Mesothelial cell of epicardium (in vitro differentiated cells): ENCODE measurements around the gene ASCC3. TPM values are rescaled to one million over a fixed set of nuclear protein-coding genes. Genes with fewer than 3 reads are reported as not detected.

Experiments used
- DNase-seq, 2 experiments: peaks; one replicate each; pipeline ENCODE4 v3.0.0; 2021; ENCODE audit warnings: low spot score in 2 of 2; ENCODE audit not compliant: unreplicated experiment in 2 of 2
- H3K27ac Mint-ChIP-seq: 2 replicates; pipeline ENCODE4 v1.8.0; 2021; ENCODE audit warnings: mixed read lengths
- H3K27me3 Mint-ChIP-seq: 2 replicates; pipeline ENCODE4 v1.8.0; 2021; ENCODE audit warnings: low read depth, mixed read lengths
- H3K36me3 Mint-ChIP-seq: 2 replicates; pipeline ENCODE4 v1.8.0; 2021; ENCODE audit warnings: mixed read lengths
- H3K4me1 Mint-ChIP-seq: 2 replicates; pipeline ENCODE4 v1.8.0; 2021; ENCODE audit warnings: mixed read lengths
- H3K4me3 Mint-ChIP-seq: 2 replicates; pipeline ENCODE4 v1.8.0; 2021; ENCODE audit warnings: mild to moderate bottlenecking, moderate library complexity, mixed read lengths
- H3K9me3 Mint-ChIP-seq: 2 replicates; pipeline ENCODE4 v1.8.0; 2021; ENCODE audit warnings: mixed read lengths
- CTCF ChIP-seq: fragments of 200-600 bp; sonication (generic); IDR thresholded peaks from one replicate; pipeline ENCODE4 v1.5.0; 2021; ENCODE audit warnings: antibody characterized with exemption; ENCODE audit not compliant: unreplicated experiment
- total RNA-seq: library from RNA; stranded (reverse); gene quantifications from 3 replicates; pipeline ENCODE4 v1.2.1, GENCODE V29; 2021

ASCC3 gene
- total RNA-seq, 1 donor from 2014 or later = 47.7 TPM

GRCh38 chr6:100806296-100806695, 74.8 kb downstream of the ASCC3 start:
- Mint-ChIP-seq H3K4me3 (no peak overlapping the region), H3K27me3 (no peaks in the 10 kb centered on the region), H3K9me3 (no peaks in the 10 kb centered on the region), H3K4me1 (peaks cover 8% of the 10 kb centered on the region), H3K36me3 (peaks cover 10% of the 10 kb centered on the region), H3K27ac (no peak overlapping the region)
- DNase-seq = no peak
- no peak for TF ChIP-seq CTCF

GRCh38 chr6:100803264-100804045, 77.7 kb downstream of the ASCC3 start:
- Mint-ChIP-seq H3K9me3 (no peaks in the 10 kb centered on the region), H3K27ac (no peak overlapping the region), H3K4me1 (peaks cover 5% of the 10 kb centered on the region), H3K27me3 (no peaks in the 10 kb centered on the region), H3K36me3 (peaks cover 10% of the 10 kb centered on the region), H3K4me3 (no peak overlapping the region)
- no peak for TF ChIP-seq CTCF
- DNase-seq = no peak

GRCh38 chr6:100801036-100801435, 80.1 kb downstream of the ASCC3 start:
- no peak for TF ChIP-seq CTCF
- Mint-ChIP-seq H3K4me1 (peaks cover 5% of the 10 kb centered on the region), H3K27me3 (no peaks in the 10 kb centered on the region), H3K27ac (no peak overlapping the region), H3K36me3 (peaks cover 12% of the 10 kb centered on the region), H3K4me3 (no peak overlapping the region), H3K9me3 (no peaks in the 10 kb centered on the region)
- DNase-seq = no peak

- no peak for DNase-seq
- no peaks in the 10 kb centered on the region for H3K27me3 Mint-ChIP-seq
- H3K4me3 Mint-ChIP-seq = no peak overlapping the region
- no peak for TF ChIP-seq CTCF
- no peak overlapping the region for H3K27ac Mint-ChIP-seq
- peaks cover 4% of the 10 kb centered on the region for H3K4me1 Mint-ChIP-seq
- no peaks in the 10 kb centered on the region for H3K9me3 Mint-ChIP-seq
- peaks cover 9% of the 10 kb centered on the region for H3K36me3 Mint-ChIP-seq
These were observed 84.9 kb downstream of the ASCC3 start for GRCh38 chr6:100796049-100796823.

- H3K27ac Mint-ChIP-seq = no peak overlapping the region
- no peak for TF ChIP-seq CTCF
- peaks cover under 1% of the 10 kb centered on the region for H3K4me1 Mint-ChIP-seq
- no peaks in the 10 kb centered on the region for H3K9me3 Mint-ChIP-seq
- no peaks in the 10 kb centered on the region for H3K27me3 Mint-ChIP-seq
- peaks cover 7% of the 10 kb centered on the region for H3K36me3 Mint-ChIP-seq
- H3K4me3 Mint-ChIP-seq = no peak overlapping the region
- DNase-seq = no peak
These were observed 91.0 kb downstream of the ASCC3 start for GRCh38 chr6:100790084-100790483.
